Smooth muscle cell (in vitro differentiated cells): ENCODE measurements around the gene GNGT2. TPM values are rescaled to one million over a fixed set of nuclear protein-coding genes. Genes with fewer than 3 reads are reported as not detected.

Experiments used
- DNase-seq: peaks from one replicate; lab custom pipeline; 2025; ENCODE audit not compliant: unreplicated experiment; lab: John Stamatoyannopoulos, UW
- H2AFZ ChIP-seq: fragments of 200-600 bp; sonication (generic); 2 replicates; pipeline ENCODE4 v1.6.0; 2016; ENCODE audit warnings: antibody characterized with exemption, low read depth, mild to moderate bottlenecking
- H3F3A ChIP-seq: fragments of 200-600 bp; sonication (generic); 2 replicates; pipeline ENCODE4 v1.6.0; 2017; ENCODE audit warnings: antibody characterized with exemption, low read depth
- H3K27ac ChIP-seq: fragments of 200-600 bp; sonication (generic); 2 replicates; pipeline ENCODE4 v1.5.1; 2016; ENCODE audit warnings: low read depth, mild to moderate bottlenecking
- H3K27me3 ChIP-seq: fragments of 200-600 bp; sonication (generic); 2 replicates; pipeline ENCODE4 v1.6.1; 2016; ENCODE audit warnings: low read depth, mild to moderate bottlenecking
- H3K36me3 ChIP-seq: fragments of 200-600 bp; sonication (generic); 2 replicates; pipeline ENCODE4 v1.5.1; 2016; ENCODE audit warnings: low read depth
- H3K4me1 ChIP-seq: fragments of 200-600 bp; sonication (generic); 2 replicates; pipeline ENCODE4 v1.5.1; 2016; ENCODE audit warnings: low read depth
- H3K4me2 ChIP-seq: fragments of 200-600 bp; sonication (generic); 2 replicates; pipeline ENCODE4 v1.6.0; 2016; ENCODE audit warnings: mild to moderate bottlenecking
- H3K4me3 ChIP-seq: fragments of 200-600 bp; sonication (generic); 2 replicates; pipeline ENCODE4 v1.5.1; 2016; ENCODE audit warnings: mild to moderate bottlenecking
- H3K79me2 ChIP-seq: fragments of 200-600 bp; sonication (generic); 2 replicates; pipeline ENCODE4 v1.6.0; 2016; ENCODE audit warnings: low read depth, mild to moderate bottlenecking
- H3K9ac ChIP-seq: fragments of 200-600 bp; sonication (generic); 2 replicates; pipeline ENCODE4 v1.6.0; 2016; ENCODE audit warnings: low read depth
- H3K9me3 ChIP-seq: fragments of 200-600 bp; sonication (generic); replicated peaks from 2 replicates; pipeline ENCODE4 v1.5.1; 2016; ENCODE audit warnings: low read depth
- H4K20me1 ChIP-seq: fragments of 200-600 bp; sonication (generic); 2 replicates; pipeline ENCODE4 v1.6.0; 2016; ENCODE audit warnings: low read depth
- WGBS: methylation state at CpG from one replicate; pipeline ENCODE4 v1.1.7; 2016; ENCODE audit warnings: low lambda C conversion rate; 5-methylcytosine and 5-hydroxymethylcytosine counted together
- polyA plus RNA-seq: library from polyadenylated mRNA; unstranded; fragments of >200 nt; fragmentation: Nextera tagmentation; extraction: Ambion mirVana; gene quantifications from 2 replicates; pipeline ENCODE4 v1.2.1, GENCODE V29; 2016
- total RNA-seq: library from RNA; depleted of rRNA; stranded (reverse); fragments of >200 nt; gene quantifications from 2 replicates; pipeline ENCODE4 v1.2.3, GENCODE V29; 2014
- TF ChIP-seq, protein P1 (sequence below): fragments of 200-600 bp; sonication (generic); IDR thresholded peaks from 2 replicates; pipeline ENCODE4 v1.5.1; 2017; ENCODE audit warnings: borderline replicate concordance, mild to moderate bottlenecking, antibody characterized with exemption; ENCODE audit not compliant: insufficient read depth, poor library complexity, severe bottlenecking

The GNGT2 gene
- total and polyA plus RNA-seq, 2 experiments from 2014 or later: 0.75 to 0.81 TPM

- no peak for DNase-seq
- WGBS: 74% methylated on average over 4 of the region's 4 CpGs
- Histone ChIP-seq H3K36me3 (no peaks in the 10 kb centered on the region), H3K27ac (no peak overlapping the region), H3F3A (peaks cover 3% of the 10 kb centered on the region), H3K9ac (no peak overlapping the region), H3K4me3 (no peak overlapping the region), H3K4me1 (no peaks in the 10 kb centered on the region), H3K4me2 (no peak overlapping the region), H4K20me1 (no peaks in the 10 kb centered on the region), H3K79me2 (no peaks in the 10 kb centered on the region), H3K9me3 (no peaks in the 10 kb centered on the region), H2AFZ (no peak overlapping the region), H3K27me3 (no peaks in the 10 kb centered on the region)
- TF ChIP-seq, protein P1, sequence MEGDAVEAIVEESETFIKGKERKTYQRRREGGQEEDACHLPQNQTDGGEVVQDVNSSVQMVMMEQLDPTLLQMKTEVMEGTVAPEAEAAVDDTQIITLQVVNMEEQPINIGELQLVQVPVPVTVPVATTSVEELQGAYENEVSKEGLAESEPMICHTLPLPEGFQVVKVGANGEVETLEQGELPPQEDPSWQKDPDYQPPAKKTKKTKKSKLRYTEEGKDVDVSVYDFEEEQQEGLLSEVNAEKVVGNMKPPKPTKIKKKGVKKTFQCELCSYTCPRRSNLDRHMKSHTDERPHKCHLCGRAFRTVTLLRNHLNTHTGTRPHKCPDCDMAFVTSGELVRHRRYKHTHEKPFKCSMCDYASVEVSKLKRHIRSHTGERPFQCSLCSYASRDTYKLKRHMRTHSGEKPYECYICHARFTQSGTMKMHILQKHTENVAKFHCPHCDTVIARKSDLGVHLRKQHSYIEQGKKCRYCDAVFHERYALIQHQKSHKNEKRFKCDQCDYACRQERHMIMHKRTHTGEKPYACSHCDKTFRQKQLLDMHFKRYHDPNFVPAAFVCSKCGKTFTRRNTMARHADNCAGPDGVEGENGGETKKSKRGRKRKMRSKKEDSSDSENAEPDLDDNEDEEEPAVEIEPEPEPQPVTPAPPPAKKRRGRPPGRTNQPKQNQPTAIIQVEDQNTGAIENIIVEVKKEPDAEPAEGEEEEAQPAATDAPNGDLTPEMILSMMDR: no peak
Observed at GRCh38 chr17:49254066-49254465, 43.7 kb upstream of the GNGT2 start.

GRCh38 chr17:49252148-49252695 lies 41.8 kb upstream of the GNGT2 start:
- H3K4me2 ChIP-seq: no peak overlapping the region
- H3K4me3 ChIP-seq: no peak overlapping the region
- H3K27me3 ChIP-seq: no peaks in the 10 kb centered on the region
- no peak overlapping the region for H2AFZ ChIP-seq
- no peaks in the 10 kb centered on the region for H3K36me3 ChIP-seq
- H3K9ac ChIP-seq: no peak overlapping the region
- H3K79me2 ChIP-seq: no peaks in the 10 kb centered on the region
- TF ChIP-seq, protein P1: no peak
- no peaks in the 10 kb centered on the region for H3F3A ChIP-seq
- no peak for DNase-seq
- H4K20me1 ChIP-seq: no peaks in the 10 kb centered on the region
- no peaks in the 10 kb centered on the region for H3K9me3 ChIP-seq
- H3K4me1 ChIP-seq: no peaks in the 10 kb centered on the region
- 63% methylated on average over 6 of the region's 6 CpGs for WGBS
- no peak overlapping the region for H3K27ac ChIP-seq

DNA sequence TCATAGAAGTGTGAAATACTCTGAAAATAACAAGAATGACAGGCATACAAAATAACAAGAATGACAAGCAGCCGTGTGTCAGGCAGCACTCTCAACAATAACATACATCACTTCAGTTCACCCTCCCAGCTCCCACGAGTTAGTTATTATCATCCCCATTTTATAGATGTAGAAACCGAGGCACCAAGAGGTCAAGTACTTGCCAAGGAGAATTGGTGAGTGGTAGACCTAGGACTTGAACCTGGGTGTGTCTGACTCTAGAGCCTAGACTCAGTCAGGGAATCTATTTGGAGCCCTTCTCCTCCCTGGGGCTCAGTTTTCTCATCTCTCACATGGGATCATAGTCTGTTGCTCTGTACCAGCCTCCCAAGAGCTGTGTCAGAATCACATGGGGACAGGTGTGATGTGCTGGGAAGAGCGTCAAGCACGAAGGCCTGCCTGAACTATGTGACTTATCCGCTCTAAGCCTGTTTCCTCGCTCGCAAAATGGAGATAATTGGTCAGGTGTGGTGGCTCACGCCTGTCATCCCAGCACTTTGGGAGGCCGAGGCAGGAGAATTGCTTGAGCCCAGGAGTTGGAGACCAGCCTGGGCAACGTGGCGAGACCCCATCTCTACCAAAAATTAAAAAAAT lies 39.6 kb upstream of the GNGT2 start:
- Histone ChIP-seq H3K27me3 (no peaks in the 10 kb centered on the region), H3K4me1 (no peaks in the 10 kb centered on the region), H3K9ac (no peak overlapping the region), H4K20me1 (no peaks in the 10 kb centered on the region), H3K79me2 (no peaks in the 10 kb centered on the region), H3K27ac (no peak overlapping the region), H3K4me2 (no peak overlapping the region), H3F3A (no peaks in the 10 kb centered on the region), H3K9me3 (no peaks in the 10 kb centered on the region), H3K4me3 (no peak overlapping the region), H2AFZ (no peak overlapping the region), H3K36me3 (no peaks in the 10 kb centered on the region)
- TF ChIP-seq, protein P1: no peak
- 94% methylated on average over 12 of the region's 12 CpGs for WGBS
- DNase-seq: no peak

- Histone ChIP-seq H3K9me3 (no peaks in the 10 kb centered on the region), H4K20me1 (no peaks in the 10 kb centered on the region), H3K27ac (no peak overlapping the region), H3K4me2 (no peak overlapping the region), H3K9ac (no peak overlapping the region), H2AFZ (no peak overlapping the region), H3K27me3 (no peaks in the 10 kb centered on the region), H3K4me3 (no peak overlapping the region), H3K36me3 (no peaks in the 10 kb centered on the region), H3F3A (no peaks in the 10 kb centered on the region), H3K79me2 (no peaks in the 10 kb centered on the region), H3K4me1 (no peaks in the 10 kb centered on the region)
- no peak for DNase-seq
- TF ChIP-seq, protein P1: no peak
- 73% methylated on average over 10 of the region's 10 CpGs for whole genome bisulfite sequencing
Observed at GRCh38 chr17:49249292-49249794, 39.0 kb upstream of the GNGT2 start.
